GM18868 (cell line): Measurements from ENCODE around the gene SNRPA.
"Not testable (repeated sequence)": the region's sequence is repeated elsewhere in the genome, so short reads cannot be mapped to it uniquely, and the experiment has no call there.

Source experiments
- ATAC-seq: cut with Tn5 transposase; IDR thresholded peaks from one replicate; pipeline ENCODE4 v1.9.1; 2021; ENCODE audit warnings: mild to moderate bottlenecking, moderate library complexity; ENCODE audit not compliant: unreplicated experiment

The SNRPA gene

DNA sequence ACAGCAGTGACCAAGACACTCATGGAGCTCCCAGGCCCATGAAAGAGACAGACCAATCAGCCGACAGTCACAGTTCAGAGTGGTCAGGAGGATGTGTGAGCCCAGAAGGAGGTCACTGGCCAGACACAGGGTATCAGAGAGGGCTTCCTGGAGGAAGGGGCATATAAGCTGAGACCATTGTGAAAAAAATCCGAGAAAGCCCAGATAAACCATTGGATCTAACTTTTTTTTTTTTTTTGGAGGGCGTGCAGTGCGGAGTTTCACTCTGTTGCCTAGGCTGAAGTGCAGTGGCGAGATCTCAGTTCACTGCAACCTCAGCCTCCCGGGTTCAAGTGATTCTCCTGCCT lies 29.9 kb upstream of the SNRPA start:
- no peak for ATAC-seq

- ATAC-seq: no peak
Observed at GRCh38 chr19:40721936-40722661, 28.9 kb upstream of the SNRPA start.

DNA sequence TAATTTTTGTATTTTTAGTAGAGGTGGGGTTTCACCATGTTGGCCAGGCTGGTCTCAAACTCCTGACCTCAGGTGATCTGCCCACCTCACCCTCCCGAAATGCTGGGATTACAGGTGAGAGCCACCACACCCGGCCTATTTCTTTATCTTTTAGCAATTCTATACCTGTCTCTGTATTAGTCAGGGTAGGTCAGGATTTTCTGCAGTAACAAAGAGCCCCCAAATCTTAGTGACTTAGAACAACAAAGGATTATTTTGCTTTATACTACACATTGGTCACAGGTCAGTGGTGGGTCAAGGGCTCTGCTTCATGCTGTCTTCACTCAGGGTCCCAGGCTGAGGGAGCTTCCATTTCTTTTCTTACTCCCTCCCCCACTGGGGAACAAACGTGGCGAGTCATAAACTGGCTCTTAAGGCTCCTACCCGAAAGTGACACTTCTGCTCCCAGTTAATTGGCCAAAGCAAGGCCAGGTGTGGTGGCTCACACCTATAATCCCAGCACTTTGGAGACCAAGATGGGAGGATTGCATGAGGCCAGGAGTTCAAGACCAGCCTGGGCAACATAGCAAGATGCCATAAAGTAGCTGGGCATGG lies 27.2 kb upstream of the SNRPA start:
- no peak for ATAC-seq

- ATAC-seq: no peak
Observed at GRCh38 chr19:40724315-40724714, 26.7 kb upstream of the SNRPA start.

DNA sequence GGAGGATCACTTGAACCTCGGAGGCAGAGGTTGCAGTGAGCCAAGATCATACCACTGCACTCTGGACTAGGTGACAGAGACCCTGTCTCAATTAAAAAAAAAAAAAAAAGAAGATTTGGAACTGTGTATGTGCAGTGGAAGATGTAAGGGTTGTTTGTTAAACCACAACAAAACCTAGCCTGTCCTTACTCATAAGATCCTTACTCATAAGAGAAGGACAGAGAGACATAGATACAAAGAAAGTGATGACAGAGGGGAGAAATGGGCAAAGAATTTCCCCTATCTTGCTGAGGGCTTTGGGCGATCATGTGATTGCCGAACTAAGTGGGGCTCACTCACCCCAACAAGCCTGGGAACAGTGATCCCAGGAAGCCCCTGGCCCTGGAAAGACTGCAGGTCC lies 26.1 kb upstream of the SNRPA start:
- no peak for ATAC-seq

DNA sequence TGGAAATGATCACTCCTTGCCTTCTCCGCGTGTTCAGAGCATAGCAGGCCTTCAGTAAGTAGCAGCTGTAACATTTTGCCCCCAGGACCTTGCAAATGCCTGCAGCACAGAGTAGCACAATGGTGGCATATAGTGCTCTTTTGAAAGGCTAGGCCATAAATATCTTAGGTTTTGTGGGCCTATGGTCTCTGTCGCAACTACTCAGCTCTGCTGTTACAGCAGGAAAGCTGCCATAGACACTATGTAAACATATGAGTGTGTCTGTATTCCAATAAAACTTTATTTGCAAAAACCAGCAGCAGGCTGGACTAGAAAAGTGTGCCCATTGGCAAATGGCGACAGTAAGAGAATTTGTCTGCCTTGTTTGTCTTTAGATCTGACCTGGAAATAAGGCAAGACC lies 24.7 kb upstream of the SNRPA start:
- no peak for ATAC-seq

GRCh38 chr19:40730065-40730464 lies 20.9 kb upstream of the SNRPA start:
- ATAC-seq: not testable (repeated sequence)

DNA sequence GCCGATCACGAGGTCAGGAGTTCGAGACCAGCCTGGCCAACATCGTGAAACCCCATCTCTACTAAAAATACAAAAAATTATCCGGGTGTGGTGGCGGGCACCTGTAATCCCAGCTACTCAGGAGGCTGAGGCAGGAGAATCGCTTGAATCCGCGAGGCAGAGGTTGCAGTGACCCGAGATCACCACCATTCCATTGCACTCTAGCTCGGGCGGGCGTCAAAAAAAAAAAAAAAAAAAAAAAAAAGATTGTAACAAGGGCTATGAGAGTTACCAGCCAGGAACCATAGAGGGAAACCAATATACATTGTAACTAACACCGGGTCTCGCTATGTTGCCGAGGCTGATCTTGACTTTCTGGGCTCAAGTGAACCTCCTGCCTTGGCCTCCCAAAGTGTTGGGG lies 18.7 kb upstream of the SNRPA start:
- ATAC-seq: not testable (repeated sequence)

DNA sequence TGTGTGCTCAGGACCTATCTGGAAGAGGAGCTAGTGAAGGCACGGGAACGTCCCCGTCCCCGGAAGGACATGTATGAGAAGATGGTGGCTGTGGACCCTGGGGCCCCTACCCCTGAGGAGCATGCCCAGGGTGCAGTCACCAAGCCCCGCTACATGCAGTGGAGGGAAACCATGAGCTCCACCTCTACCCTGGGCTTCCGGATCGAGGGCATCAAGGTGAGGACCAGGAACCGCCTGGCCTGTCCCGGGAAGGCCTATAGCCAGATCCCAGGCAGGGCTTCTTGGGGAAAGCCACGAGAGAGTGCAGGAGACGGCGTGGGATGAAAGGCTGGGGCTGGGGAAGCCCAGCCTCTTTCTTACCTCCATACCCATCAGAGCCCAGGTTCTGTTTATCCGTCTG lies 17.9 kb upstream of the SNRPA start:
- no peak for ATAC-seq

GRCh38 chr19:40735013-40735771 lies 15.8 kb upstream of the SNRPA start:
- no peak for ATAC-seq

DNA sequence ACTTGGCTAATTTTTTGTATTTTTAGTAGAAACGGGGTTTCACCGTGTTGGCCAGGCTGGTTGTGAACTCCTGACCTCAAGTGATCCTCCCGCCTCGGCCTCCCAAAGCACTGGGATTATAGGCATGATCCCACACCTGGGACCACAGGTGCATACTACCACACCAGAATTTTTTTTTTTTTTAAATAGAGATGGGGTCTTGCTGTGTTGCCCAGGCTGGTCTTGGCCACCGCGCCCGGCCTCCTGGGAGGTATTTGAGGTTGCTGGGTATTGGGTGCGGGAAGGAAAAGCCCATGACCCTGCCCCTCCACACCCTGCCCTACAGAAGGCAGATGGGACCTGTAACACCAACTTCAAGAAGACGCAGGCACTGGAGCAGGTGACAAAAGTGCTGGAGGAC lies 14.3 kb upstream of the SNRPA start:
- no peak for ATAC-seq

DNA sequence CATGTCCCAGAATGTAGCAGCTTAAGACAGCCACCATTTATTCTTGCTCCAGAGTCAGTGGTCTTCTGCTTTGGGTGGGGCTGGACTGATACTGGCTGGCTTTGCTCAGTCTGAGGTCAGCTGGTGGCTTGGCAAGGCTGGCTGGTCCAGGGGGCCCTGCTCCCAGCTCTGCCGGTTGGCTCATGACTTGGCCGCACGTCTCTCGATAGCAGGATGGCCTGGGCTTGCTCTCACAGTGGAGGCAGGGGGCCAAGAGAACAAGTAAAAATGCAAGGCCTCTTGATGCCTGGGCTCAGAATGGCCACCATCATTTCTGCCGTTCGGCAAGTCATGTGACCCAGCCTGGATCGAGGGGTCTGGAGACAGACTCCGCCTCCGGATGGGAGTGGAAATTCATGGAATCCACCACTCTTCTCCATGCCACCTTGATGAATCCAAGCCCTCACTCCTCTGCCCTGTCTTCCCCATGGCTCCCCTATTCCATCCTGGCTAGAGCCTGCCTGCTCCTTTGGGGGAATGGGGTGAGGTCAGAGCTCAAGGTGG lies 13.8 kb upstream of the SNRPA start:
- ATAC-seq: no peak

- no peak for ATAC-seq
Observed at GRCh38 chr19:40739030-40739839, 11.8 kb upstream of the SNRPA start.

DNA sequence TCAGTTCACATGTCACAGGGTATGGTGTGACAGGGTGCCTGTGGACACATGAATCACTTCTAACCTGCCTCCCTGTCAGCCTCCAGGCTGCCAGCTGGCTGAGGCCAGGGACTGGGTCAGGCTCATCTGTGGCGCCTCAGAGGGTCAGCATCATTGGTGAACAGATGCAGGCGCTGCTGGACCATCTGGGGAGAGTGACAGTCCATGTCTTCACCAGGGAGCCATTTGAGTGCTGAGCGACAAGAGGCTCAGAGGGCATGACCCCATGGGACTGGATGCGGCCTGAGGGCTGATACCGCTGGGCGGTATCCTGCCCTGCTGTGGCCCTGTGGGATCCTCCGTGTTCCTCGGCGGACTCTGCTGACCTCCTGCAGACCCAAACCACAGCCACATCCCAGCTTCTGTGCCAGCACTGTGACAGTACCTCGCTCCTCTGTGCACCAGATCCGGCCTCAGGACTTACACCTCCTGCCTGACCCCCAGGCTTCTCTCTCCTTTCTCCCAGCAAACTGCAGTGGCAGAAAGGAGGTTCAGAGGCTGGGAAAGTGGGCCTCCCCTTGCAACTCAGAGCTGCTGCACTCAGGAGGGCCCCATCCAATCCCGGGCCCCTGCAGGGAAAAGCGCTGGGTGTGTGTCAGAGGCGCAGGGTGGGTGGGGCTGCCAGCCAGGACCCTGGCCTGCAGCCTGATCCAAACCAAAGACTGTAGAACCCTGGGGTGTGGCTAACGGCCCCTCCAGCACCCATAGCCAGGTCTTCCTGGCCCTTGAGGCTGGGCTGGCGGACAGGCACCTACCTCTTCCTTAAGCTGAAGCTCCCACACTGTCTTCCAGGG lies 10.9 kb upstream of the SNRPA start:
- ATAC-seq: no peak

GRCh38 chr19:40740747-40741146 lies 10.3 kb upstream of the SNRPA start:
- ATAC-seq: no peak

GRCh38 chr19:40741527-40742390 lies 9.2 kb upstream of the SNRPA start:
- ATAC-seq: no peak

GRCh38 chr19:40742477-40742876 lies 8.5 kb upstream of the SNRPA start:
- no peak for ATAC-seq

DNA sequence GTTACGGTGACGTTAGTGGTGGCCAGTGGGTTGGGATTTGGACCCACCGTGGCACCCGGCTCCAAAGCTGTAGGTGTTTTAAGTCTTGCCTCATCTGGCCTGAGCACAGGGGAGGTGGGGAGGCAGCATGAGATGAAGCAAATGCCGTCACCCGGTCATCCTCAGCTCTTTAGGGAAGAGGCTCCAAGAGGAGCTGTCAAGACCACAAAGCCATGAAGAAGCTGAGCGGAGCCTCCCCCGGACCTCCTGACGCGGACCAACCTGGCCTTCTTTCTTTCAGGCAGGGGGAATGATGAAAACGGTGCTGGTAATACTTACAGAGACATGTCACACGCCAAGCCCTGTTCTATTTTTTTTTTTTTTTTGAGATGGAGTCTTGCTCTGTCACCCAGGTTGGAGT lies 8.1 kb upstream of the SNRPA start:
- no peak for ATAC-seq

- no peak for ATAC-seq
Observed at GRCh38 chr19:40743926-40744325, 7.1 kb upstream of the SNRPA start.
